GM12874 (cell line): ENCODE measurements around the gene CNN3.

Source experiments
- TF ChIP-seq, protein P1 (sequence below): IDR thresholded peaks from 2 replicates; pipeline ENCODE4 v1.5.1; 2011; ENCODE audit warnings: low read depth, mild to moderate bottlenecking, control low read depth, low read length, moderate library complexity; ENCODE audit not compliant: insufficient read depth

The CNN3 gene

DNA sequence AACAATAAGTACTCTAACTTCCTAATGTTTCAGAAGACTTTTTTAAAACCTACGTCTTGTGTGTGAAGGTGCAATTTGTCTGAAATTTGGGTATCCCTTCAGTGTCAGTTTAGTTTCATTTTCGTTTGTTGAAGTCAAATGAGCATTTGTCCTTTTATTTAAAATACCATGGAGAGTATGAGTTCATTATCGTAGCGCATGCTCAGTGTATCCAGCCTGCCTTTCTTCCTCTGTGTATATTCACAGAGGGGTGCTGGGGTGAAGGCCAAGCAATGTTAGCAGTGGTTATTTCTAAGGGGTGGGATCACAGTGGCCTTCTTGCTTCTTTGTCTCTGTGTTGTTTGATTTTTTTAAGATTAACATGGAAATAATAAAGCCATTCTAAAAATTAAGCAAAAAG is 43.2 kb downstream of the CNN3 start:
- TF ChIP-seq, protein P1, sequence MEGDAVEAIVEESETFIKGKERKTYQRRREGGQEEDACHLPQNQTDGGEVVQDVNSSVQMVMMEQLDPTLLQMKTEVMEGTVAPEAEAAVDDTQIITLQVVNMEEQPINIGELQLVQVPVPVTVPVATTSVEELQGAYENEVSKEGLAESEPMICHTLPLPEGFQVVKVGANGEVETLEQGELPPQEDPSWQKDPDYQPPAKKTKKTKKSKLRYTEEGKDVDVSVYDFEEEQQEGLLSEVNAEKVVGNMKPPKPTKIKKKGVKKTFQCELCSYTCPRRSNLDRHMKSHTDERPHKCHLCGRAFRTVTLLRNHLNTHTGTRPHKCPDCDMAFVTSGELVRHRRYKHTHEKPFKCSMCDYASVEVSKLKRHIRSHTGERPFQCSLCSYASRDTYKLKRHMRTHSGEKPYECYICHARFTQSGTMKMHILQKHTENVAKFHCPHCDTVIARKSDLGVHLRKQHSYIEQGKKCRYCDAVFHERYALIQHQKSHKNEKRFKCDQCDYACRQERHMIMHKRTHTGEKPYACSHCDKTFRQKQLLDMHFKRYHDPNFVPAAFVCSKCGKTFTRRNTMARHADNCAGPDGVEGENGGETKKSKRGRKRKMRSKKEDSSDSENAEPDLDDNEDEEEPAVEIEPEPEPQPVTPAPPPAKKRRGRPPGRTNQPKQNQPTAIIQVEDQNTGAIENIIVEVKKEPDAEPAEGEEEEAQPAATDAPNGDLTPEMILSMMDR, result no peak

DNA sequence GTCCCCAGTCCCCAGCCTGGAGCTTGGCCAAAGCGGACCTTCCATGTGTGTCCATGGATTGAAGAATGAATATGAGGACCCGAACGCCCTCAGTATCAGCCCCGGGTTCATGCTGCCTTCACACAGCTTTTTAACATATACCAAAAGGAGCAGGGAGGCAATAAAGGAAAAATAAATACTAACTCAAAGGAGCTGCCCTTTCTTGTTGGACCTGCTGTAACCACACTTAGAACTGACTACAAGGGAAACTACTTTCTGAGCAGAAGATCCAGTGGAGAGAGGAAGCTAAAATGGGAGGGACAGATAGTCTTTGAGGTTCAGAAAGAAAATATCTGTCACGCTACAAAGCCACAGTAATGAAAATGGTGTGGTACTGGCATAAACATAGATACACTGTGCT is 48.6 kb downstream of the CNN3 start:
- TF ChIP-seq, protein P1, result no peak

DNA sequence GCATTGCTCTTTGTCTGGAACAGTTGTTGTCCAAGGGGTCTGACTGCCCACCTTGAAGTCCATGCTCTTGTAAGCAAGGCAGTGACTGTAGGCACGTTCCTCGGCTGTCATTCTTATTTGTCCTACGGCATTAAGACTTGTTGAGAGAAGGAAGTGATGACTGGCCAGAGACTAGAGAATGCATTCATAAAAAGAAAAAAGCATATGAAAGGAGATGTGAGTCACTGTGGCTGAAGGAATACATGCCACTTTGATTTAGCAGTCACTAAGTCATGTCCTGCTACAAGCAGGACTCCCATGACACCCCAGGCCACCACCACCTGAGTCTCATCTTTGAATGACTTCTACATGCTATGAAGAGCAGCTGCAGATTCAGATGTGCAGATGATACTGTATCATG is 50.5 kb downstream of the CNN3 start:
- TF ChIP-seq, protein P1, result no peak

DNA sequence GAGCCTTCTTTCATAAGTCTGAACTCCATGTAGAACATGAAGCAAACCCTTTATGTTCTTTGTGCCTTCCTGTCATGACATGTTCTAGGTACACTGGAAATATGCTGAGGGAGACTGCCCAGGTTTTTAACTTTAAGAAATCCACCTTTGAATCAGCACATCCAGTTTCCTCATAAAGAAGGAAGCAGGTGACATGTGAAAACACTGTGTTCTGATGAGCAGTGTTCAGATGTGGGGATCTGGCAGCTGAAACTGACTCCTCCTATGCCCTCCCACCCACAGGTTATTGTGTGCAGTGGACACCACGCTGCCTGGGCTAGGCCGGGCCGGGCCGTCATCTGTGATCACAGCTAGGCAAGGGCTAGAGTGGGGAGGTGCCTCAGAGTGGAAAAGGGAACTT is 51.1 kb downstream of the CNN3 start:
- TF ChIP-seq, protein P1, result no peak

DNA sequence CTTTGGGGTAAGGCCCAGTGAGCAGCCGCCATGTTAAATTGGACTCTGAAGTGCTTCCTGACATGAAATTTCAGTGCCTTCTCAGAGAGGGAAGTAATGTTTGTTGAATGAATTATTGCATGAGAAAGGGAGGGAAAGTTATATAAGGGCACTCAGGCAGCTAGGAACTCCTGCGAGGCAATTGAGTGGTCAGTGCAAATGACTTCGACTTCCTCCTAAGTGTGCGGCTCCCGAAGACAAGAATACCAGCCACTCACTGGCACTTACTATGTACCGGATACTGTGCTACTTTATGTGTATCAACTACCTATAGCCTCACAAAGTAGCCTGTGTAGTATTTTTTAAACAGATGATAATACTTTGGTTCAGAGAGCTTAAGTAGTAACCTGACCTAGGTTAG is 52.5 kb downstream of the CNN3 start:
- TF ChIP-seq, protein P1, result no peak

DNA sequence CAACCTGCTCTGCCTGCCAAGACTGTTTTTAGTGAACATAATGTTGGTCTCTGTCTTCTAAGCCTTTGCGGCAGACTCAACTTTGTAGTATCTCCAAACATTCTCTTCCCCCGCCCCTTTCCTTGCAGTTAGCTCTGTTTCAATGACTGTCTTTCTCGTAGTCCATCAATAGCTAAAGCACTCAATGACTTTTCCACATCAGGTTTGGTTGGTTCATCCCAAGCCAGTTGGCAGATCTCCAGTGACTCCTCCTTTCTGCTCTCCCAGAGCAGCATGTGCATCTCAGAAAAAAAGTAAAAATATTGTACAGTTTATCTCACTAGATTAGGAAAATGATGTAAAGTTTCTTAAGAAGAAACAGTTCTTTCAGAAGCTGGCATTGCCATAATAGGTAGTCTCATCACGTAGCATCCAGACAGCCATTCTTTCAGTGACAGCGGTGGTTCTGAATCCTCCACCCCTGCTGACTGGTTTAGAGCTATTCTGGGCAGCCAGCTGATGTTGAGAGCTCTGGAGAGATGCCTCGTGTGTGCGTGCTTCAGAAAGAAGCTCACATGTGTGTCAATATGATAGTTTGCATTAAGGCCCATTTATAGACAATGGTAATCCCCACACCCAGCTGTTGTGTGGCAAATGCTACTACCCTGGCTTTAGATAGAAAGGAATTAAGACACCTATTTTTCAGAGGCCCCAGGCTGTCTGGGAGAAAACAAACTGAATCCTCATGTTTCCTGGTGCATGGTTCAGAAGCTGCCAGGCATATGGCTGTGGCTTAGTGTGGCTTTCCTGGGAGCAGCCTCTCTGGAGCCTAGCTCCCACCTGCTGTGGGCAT is 53.2 kb downstream of the CNN3 start:
- TF ChIP-seq, protein P1, result no peak

DNA sequence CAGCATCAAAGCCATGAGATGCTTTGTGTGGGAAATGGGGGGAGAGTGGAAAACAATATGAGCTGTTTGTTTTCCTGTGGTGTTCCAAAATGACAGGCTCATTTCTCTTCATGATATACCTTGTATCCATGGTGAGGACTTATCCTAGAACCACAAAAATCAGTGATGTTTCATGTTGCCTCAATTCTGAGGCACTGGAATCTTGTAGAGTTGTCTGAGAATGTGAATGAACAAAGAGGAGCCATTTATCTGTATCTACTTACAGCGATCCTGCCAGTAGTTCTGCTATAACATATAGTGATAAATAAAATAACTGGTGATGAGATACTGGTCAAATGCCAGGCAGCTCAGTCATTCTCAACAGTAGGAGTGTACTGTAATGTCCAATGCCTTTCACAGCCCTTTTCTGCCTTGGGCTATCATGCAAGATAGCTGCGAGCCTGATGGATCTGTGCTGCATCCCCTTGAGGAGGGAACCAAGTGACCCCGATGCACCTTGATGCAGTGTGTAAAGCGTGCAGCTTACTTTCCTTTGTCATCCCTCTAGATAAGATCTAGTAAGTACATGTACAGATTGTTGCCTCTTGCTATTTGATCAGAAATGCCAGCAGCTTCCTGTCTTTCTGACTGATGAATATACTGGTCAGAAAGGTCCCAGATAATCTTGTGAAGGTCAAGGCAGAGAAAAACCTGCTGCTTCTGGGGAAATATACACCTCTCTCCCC is 54.0 kb downstream of the CNN3 start:
- TF ChIP-seq, protein P1, result no peak
